HG03521 (cell line): ENCODE measurements around the gene OR52E6.
A peak's percentile ranks its signal among the peaks of the same experiment; 100 is the strongest.

Experiments
- ATAC-seq: cut with Tn5 transposase; IDR thresholded peaks from one replicate; pipeline ENCODE4 v1.9.1; 2021; ENCODE audit warnings: mild to moderate bottlenecking, moderate library complexity; ENCODE audit not compliant: unreplicated experiment

Gene OR52E6

GRCh38 chr11:5841797-5842196 lies at the start of gene OR52E6:
OR52E6 (minus strand) TSS chr11:5841897; CDS start chr11:5841897, 0 bp downstream.
- no peak for ATAC-seq

DNA sequence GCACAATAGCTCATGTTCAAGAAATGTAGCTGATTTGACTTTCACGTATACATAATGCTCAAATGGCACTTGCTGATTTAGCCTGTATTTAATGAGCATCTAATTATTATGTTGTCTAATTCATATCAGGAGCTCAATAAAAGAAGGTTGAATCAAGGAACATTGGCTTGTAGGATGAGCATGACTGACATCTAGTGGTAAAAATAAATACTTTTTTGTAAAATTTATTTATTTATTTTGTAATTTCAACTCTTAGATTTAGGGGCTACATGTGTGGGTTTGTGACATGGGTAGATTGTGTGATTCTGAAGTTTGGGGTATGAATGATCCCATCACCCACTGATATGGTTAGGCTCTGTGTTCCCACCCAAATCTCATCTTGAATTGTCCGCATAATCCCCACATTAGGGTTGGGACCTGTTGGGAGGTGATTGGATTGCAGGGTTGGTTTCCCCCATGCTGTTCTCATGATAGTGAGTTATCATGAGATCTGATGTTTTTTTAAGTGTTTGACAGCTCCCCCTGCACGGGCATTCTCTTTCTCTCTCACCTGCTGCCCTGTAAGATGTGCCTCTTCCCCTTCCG lies 49.6 kb upstream of the OR52E6 start:
- no peak for ATAC-seq

DNA sequence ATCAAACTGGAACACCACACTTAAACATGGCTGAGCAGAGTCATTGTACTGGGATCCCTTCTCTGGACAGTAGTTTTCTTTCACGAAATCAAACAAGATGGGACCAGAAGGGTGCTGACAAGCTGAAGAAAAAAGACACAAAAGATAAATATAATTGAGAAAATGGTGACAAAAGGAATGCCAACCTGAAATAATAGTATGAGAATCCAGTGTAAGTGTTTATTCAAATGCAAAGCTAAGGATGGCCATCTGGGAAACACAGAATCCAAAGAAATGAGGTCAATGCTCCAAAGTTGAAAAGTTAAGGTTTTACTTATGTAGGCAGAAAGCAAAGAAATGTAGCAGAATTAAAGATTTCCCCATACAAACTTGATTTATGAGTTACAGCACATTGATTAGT lies 46.0 kb upstream of the OR52E6 start:
- ATAC-seq = no peak

DNA sequence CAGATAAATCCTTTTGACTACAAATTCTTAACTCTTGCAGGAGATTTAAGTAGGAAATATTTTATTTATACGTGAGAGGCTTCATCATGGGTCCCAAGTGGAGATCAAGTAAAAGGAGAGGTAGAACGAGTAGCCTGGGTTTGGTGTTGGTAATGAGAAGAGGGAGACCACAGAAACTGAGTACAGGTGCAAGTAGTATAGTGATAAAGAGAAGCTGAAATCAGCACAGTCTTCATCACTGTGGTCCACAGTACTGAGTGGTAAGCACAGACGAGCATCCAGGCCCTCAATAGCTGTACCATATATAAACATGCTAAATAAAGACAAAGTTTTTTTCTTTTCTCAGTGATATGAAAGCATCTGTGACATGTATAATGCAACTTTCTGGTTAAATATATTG lies 45.5 kb upstream of the OR52E6 start:
- no peak for ATAC-seq

DNA sequence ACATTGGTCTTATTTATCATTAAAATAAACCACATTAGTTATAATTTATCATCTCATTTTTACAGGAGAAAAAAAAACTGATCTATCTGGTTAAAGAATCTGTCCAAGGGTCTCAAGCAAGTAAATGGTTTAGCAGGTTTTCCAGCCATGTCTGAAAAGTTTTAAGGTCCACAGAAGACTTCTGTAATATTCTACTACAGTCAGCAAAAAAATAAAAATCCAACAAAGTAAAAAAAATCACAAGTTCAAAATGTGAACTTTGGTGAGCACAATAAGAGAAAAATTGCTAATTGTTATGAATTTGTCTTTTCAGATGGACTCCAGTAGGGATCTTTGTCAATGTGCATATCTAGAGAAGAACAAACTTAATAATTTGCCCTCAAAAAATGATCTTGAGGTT lies 40.1 kb upstream of the OR52E6 start:
- no peak for ATAC-seq

DNA sequence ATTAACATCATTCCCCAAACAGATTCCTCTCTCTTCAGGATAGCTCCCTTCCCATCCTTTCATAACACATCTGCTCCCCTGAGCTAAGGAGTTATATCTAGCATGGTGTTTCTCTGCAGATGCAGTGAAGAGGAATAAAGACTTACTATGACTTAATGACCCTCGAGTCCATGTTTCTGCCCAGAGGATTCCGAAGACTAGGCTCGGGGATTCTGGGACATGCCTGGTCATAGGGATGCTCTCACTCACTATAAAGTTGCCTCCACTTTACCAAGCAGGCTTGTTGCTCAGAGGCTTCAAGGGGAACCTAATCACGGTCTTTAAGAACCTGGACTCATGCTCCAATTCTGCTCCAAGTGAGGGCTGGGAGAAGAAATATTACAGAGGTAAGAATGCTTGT lies 38.6 kb upstream of the OR52E6 start, which contains the start of gene OR52E4:
Gene OR52E4 (plus strand): TSS at position 301 of the 400 bp plus-strand sequence. CDS start 3,664 bp downstream, outside the sequence.
- no peak for ATAC-seq

GRCh38 chr11:5878564-5878963 lies 36.9 kb upstream of the OR52E6 start:
- no peak for ATAC-seq

GRCh38 chr11:5865826-5866225 lies 24.1 kb upstream of the OR52E6 start:
- ATAC-seq = no peak

DNA sequence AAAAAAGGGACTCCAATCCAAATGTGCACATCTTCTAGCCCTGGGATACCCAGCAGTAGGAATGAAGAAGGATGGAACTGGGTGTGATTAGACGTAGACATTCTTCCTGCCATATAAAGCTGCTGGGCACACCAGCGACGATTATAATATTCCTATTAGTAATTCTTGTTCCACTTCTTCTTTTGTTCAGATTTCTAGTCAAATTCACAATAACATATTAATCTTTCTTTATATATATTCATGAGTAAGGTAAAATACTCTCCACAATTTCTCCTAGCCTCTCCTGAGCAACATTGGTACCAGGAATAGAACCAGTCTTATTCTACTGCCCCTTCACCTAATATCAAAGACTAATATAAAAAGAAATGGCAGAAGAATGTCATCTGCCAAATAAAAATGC lies 15.9 kb upstream of the OR52E6 start, which contains the start of gene OR52E8:
Gene OR52E8 (minus strand): TSS at position 101 of the 400 bp plus-strand sequence. CDS start 0 bp downstream, at position 101.
- ATAC-seq = no peak

DNA sequence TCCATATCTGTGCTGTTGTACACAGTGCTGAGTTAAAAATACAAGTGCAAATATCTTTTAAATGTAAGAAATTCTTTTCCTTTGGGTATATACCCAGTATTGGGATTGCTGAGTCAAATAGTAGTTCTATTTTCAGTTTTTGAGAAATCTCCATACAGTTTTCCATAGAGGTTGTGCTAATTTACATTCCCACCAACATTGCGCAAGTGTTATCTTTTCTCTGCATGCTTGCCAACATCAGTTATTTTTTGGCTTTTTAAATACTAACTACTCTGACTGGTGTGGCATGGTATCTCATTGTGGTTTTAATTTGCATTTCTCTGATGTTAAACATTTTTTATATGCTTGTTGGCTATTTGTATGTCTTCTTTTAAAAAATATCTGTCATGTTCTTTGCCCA lies 9.3 kb upstream of the OR52E6 start:
- ATAC-seq = no peak

DNA sequence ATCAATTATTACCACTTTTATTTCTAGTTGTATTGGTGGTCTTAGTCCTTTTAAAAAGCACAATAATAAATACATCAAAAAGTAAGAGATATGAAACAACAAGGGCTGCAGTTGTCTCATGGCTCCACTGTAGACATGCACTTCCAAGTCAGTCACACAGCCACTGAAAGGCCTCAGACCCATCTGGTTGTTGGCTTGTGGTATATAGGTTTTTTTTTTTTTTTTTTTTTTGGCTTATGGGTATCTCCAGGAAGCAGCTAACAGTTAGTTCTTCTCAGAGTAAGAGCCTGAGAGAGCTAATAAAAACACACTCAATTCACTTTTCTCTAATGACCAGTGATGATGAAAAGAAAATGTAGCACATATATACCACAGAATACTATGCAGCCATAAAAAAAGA lies 6.0 kb upstream of the OR52E6 start:
- ATAC-seq = no peak

DNA sequence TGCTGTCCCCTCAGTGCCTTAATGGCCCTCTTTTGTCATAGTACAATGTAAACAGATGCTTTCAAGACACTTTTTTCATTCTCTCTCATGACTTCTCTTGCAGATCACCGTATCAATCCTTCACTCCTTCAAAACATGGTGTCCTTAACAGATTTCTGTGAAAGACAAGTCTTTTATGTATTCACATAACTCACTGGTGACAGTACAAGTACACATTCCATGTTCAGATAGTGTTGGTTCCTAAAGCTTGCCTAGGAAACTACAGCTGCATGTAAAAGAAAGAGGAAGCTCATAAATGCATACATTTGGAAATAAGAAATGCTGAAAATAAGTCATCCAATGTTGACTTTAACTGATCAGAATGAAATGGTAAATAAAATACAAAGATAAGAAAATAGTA lies 5.0 kb upstream of the OR52E6 start:
- ATAC-seq = no peak

- no peak for ATAC-seq
Measured at GRCh38 chr11:5837695-5838094, 4.0 kb downstream of the OR52E6 start.

DNA sequence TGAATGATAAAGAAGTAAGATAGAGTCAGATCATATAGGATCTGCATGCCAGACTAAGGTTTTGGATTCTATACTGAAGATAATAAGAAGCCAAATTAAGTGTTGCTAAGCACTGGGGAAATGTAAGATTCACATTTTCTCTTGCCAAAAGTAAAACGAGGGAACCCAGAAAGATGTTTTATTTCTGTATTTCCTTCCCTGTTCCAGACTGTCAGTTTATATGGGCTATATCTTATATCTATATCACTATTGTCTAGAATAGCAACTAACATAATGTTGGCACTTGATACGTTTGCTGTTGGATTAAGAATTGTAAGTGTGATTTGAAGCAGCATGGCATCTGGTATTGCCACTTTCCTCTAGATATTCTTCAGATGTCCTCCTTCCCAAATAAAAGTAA lies 8.3 kb downstream of the OR52E6 start:
- no peak for ATAC-seq

DNA sequence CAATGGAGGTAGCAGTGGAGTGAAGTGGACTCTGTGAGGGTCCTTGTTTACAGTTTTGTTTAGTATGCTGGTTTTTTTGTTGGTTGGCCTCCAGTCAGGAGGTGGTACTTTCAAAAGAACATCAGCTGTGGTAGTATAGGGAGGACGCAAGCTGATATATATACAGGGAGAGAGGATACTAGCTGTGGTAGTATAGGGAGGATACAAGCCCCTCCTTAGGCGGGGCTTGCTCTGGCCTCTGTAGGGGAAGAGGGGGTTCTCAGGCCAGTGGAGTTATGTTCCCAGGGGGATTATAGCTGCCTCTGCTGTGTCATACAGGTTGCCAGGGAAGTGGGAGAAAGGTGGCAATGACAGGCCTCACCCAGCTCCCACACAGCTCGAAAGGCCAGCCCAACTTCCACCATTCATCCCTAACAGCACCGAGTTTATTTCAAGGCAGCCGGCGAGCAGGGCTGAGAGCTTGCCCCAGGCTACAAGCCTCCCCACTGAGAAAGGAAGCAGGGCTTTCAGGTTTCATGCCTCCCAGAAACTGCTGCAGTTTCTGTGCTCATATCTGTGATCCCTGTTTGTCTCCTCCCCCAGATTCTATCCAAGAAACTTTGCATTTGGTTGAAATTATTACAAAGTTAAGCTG lies 10.4 kb downstream of the OR52E6 start:
- ATAC-seq = no peak

DNA sequence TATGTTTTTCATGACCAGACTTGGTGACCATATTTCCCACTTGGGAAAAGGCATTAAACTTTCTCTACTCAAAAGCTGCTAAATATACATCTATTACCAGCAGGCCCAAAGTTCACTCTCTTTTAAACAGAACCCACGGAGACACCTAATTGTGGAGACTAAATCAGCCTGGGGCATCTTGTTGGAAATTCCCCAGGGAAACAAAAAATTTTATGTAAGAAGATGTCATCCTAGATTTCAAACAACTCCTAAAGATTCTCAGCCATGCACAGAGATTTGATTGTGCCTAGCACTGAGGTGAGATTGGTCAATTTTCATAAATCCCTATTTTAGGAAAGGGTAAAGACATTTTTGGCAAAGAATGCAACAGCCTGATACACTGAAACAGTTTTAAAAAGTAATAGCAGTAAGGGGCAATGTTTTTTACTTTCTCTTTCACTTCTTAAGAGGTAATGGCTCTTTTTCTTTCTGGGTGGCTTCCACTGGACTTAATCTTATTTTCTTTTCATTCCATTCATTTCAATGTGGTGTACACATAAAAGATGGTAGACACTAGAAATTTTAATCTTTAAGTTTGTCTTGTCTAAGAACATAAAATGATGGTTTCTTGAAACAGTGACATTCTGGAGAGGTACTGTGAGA lies 23.3 kb downstream of the OR52E6 start:
- ATAC-seq = peak; percentile 58

GRCh38 chr11:5815534-5815933 lies 26.2 kb downstream of the OR52E6 start:
- ATAC-seq = no peak

GRCh38 chr11:5809905-5810795 lies 31.5 kb downstream of the OR52E6 start:
- ATAC-seq = no peak

DNA sequence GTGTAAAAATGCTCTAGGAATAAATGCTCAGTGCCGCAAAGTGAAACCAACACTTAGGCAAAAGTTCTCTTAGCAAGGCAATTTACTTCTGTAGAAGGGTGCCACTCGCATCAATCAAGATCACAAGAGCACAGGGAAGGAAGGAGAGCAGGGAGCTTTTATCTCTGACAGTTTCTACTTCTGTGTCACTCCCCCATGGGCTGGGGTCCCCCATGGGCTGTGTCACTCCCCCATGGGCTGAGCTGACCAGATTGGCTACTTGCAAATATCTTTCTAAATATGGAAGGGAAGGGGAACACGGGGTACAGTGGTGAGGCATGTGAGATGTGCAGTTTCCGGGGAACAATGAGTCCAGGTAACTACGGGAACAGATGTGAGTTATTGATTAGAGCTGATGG lies 32.6 kb downstream of the OR52E6 start:
- ATAC-seq = peak; percentile 29

- ATAC-seq = peak; percentile 90
Measured at GRCh38 chr11:5808500-5809121, 33.1 kb downstream of the OR52E6 start, which contains the start of gene OR52N2. OR52N2 (plus strand) TSS chr11:5808924; CDS start chr11:5820336, 11,412 bp downstream.

GRCh38 chr11:5807580-5807979 lies 34.1 kb downstream of the OR52E6 start:
- ATAC-seq = no peak
